ENCODE measurements around the gene SRRM3.
"Not testable (repeated sequence)": the region's sequence is repeated elsewhere in the genome, so short reads cannot be mapped to it uniquely, and the experiment has no call there.

The SRRM3 gene

DNA sequence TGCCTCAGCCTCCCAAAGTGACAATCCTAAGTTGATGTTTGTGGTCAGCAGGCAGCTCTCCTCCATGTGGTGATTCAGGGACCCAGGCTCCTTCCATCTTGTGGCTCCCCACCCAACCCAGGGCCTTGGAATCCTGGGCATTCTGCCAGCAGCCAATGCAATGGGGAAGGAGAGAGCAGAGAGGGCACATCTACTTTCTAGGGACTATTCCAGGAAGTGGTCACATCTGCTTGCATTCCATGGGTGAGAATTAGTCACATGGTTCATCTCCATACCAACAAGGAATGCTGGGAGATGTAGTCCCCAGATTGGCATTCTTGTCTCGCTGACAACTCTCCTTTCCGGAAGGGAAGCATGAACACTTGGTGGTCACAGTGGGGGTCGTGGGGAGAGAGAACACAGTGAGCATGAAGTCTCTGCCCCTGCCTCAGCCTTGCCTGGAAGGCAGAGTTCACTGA is 9.9 kb upstream of the SRRM3 start:
- DNase-seq (ENCODE audit: low read depth) = peak; percentile 75

DNA sequence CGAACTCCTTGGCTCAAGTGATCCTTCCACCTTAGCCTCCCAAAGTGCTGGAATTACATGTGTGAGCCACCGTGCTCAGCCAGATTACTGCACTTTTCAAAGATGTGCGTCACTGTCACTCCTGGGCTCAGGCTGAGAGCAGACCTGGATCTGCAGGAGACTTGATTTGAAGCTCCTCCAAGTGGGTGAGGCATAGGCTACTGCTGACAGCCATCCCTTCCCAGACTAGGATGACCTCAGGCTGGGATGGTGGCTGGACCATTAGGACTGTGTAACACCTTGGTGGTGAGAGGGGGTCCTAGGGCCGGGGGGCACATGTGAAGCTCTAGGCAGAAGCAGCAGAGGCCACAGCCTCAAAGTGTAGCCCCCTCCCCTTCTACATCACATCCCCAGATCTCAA is 8.2 kb upstream of the SRRM3 start:
- no peak for DNase-seq (ENCODE audit: low read depth)

DNA sequence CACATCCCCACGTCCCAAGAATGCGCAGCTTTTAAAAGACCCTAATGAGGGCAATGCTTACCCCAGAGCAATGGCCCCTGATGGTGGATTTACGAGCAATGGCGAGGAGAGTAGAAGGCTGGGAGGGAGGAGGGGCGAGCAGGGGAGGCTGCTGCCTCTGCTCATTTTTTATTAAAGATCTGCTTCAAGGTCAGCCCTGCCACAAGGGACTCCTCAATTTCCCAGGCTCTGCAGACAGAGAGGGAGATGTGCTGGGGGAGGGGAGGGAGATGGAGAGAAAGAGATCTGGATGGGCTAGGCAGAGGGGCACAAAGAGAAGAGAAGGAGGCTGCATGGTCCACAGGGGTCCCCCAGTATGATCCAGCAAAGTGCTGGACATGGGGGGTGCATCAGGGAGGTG is 7.8 kb upstream of the SRRM3 start:
- DNase-seq (ENCODE audit: low read depth) = no peak

DNA sequence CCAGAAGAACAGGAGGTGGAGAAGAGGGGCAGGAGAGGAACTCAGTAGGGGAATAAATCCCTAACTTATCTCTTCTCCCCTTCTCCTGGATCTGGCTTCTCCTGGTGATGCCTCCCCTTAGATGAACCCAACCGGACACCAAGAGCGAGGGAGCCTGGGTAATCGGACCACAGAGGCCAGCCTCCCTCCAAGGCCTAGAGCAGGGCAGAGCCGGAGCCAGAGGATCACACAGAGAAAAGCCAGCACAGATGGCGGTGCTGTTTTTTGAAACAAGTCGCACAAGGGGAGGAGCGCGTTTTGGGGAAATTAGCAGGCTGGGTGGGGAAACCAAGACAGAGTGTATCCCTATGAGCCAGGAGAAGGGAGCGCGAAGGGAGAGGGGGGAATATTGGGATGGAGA is 4.9 kb upstream of the SRRM3 start:
- no peak for DNase-seq (ENCODE audit: low read depth)

DNA sequence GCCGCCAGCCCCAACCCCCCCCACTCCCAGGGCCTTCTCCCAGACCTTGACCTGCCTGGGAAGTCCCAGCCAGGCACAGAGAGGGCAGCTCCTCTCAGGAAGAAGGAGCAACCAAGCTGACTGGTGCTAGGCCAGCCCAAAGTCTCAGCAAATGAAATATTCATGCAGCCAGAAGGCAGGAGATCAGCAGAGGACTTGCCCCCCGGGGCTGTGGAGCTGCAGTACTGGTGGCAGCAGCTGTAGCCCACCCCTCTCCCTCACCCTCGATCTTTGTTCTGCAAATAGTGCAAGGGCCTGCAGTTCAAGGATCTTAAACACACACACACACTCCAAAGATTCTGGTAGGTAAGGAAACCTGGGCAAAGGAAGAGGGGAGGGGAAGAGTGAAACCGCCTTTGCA is 3.5 kb upstream of the SRRM3 start:
- DNase-seq (ENCODE audit: low read depth) = no peak

DNA sequence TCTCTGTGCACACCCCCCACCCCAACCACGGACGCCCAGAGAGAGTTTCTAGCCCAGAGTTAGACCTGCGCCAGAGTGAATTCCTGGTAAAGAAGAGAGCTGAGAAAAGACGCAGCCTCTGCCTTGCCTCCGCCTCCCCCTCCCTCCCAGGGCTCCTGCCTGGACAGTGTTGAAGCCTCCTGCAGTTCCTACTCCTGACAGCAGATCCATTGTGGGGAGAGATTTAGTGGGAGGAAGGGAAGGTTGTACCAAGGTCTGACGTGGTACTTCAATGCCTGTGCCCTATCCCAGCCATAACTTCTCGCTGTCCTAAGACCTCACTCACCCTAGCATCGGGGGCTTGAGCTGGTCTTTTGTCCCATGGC is 952 bp downstream of the SRRM3 start:
- DNase-seq (ENCODE audit: low read depth) = no peak

DNA sequence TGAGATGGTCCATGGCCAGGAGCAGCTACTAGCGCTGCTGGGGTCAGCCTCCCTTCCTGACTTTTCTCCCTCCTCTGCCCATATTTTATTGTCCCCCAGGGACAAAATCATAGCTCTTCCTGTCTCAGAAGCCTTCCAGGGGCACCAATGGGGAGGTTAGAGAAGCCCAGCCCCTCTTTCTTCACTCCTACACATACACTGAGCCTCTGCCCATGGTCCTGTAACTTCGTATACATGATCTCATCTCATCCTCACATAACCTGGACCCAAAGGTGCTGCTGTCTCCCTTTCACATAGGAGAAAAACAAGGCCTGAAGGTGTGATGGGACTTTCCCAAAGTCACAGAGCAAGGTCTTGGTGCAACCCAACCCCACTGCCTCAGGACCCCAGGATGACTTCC is 2.5 kb downstream of the SRRM3 start:
- DNase-seq (ENCODE audit: low read depth) = no peak

DNA sequence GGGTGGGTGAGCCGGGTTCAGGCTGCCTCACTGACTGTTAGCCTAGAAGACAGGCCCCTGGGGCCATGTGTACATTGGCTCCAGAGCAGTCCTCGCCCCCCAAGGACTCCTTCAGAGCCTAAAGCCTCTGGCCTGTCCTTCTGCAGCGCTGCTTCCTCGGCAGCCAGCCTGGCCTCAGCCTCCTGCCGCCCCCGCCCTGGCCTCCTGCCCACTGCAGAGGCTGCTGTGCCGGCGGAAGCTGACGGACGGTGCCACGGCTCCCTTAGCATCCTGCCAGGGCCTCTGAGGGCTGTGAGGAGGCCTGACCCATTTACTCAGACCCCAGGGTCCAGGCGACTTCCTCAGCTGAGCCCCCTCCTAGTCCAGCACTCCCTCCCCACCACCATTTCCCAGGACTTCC is 4.9 kb downstream of the SRRM3 start:
- no peak for DNase-seq (ENCODE audit: low read depth)

DNA sequence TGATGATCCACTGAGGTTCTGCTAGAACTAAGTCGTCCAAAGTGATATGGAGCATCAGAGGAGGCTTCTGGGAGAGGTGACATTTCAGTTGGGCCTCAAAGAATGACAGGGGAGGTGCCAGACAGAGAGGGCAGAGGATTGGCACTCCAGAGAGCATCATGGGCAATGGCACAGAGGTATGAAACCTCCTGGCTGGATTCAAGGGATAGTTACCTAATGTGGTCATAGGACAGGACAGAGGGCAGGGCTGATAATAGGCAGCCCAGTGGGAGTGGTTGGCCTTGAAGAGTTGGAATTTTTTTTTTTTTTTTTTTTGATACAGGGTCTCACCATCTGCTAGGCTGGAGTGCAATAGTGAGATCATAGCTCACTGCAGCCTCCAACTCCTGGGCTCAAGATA is 7.6 kb downstream of the SRRM3 start:
- DNase-seq (ENCODE audit: low read depth) = no peak

DNA sequence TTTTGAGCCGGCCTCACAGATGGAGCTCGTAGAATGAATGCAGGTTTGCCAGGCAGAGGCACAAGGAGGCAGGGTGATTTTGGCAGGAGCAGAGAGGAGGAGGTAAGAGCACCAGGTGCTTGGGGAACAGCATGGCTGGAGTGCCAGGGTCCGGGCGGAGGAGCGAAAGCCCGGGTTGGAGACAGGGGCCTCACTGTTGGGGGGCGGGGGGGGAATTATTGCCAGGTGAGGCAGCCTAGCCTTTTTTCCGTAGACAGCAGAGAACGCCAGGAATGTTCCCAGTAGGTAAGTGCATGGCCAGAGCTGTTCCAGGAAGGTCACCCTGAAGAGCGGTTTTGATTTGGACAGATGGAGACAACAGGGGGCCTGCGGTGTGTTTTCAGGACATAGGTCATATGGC is 9.5 kb downstream of the SRRM3 start:
- no peak for DNase-seq (ENCODE audit: low read depth)

DNA sequence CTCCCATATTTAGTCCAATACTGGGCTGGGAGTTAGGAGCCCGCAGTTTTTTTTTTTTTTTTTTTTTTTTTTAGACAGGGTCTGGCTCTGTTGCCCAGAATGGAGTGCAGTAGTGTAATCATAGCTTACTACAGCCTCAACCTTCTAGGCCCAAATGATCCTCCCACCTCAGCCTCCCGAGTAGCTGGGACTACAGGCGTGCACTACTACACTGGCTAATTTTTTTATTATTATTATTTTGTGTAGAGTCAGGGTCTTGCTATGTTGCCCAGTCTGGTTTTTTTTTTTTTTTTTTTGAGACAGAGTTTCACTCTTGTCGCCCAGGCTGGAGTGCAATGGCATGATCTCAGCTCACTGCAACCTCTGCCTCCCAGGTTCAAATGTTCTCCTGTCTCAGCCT is 13.7 kb downstream of the SRRM3 start:
- not testable (repeated sequence) for DNase-seq (ENCODE audit: low read depth)

DNA sequence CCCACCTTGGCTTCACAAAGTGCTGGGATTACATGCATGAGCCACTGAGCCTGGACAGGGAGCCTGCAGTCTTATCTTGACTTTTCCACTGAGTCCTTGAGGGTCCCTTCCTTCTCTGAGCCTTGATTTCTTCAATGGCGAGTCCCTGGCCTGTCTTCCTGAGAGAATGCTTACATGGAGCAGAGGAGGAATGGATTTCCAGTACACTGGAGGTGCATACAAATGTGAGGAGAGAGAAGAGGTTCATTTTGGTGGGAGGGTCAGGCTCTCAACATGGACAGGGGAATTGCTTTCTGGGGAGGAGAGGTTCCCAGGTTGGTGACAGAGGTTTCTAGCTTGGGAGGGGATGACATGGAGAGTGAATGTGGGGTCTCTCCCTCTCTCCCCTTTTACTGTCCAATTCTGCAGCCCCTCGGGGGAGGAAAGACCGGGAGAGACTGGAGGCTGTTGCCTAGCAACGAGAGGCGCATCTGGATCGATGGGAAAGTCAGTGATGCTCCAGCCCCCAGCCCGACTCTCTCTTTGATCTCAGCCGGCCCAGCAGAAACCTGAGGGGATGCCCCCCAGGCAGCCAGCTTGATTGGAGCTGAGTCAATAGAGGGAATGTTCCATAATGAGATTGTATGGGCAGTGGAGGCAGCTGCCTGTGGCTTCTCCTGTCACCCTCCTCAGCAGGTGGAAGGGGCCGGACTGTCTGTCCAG is 14.8 kb downstream of the SRRM3 start:
- DNase-seq (ENCODE audit: low read depth) = no peak

DNA sequence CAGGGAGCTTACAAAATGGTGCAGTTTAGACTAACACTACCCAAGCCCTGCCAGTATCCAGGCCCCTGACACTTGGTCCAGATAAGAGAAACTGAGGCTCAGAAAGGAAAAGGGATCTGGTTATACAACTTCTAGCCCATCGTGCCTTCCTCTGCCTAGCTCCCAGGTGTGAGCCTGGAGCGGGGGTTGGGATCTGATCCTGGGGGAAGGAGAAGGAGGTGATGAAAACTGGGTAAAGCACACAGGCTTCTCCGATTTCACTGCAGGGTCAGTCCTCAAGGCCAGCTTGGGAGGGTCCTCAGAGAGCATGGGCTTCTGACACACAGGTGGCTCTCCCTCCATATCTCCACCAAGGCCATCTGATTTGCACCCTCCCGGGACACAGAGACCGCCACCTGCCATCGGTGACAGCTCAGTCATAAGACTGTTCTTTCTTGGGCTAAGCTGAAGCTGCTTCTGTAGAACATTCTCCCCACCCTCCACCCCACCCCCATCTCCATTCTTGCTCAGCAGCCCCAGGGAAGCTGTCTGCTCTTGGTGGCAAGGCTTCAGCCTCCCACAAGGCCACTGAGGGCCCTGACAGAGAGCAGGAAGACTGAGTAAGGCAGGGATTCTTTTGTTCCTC is 16.4 kb downstream of the SRRM3 start:
- DNase-seq (ENCODE audit: low read depth) = no peak

DNA sequence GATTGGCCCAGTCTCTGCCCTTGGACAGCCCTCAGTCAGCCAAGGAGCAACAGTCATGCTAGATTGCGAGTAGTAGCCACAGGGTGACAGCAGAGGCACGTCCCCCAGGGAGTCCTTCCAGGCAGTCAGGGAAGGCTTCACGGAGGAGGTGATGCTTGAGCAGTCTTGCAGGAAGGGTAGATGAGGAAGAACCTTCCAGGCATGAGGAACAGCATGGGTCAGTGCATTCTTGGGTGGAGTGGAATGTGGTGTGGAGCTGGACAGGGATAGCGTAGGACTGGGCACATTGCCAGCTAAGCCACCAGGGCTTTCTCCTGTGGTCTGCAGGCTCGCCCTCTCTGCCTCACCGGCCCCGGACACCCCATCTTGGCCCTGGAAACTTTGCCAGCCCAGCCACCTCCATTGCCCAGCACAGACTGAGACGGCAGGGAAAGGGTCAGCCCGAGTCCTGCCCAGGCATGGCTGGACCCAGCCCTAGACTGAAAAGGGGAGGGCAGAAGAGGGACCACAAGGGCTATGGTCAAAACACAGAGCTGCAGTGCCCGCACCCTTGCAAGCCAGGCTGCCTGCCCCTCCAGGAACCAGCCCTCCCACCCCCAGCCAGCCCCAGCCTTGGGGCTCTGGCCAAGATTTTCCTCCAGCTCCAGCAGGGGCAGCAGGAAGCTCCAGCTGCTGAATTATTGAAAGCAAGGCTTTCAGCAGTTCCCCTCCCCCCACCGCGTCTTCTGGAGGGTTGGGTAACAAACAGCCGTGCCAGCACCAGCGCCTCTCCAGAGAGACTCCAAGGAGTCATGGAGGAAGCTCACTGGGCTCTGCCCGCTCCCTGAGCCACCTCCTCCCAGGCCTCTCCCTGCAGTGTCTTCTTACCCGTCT is 18.7 kb downstream of the SRRM3 start:
- peak; percentile 37 for DNase-seq (ENCODE audit: low read depth)

DNA sequence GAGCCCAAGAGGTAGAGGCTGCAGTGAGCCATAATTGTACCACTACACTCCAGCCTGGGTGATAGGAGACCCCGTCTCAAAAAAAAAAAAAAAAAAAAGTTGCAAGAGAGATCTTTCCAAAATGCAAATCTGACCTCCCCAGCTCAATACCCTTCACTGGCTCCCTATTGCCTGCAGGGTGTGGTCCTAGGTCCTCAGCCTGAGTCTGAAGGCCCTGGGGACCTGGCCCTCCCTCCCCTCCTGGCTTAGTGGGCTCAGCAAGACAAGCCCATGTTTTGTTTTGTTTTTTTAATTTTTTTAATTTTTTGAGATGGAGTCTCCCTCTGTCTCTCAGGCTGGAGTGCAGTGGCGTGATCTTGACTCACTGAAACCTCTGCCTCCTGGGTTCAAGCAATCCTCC is 20.6 kb downstream of the SRRM3 start:
- DNase-seq (ENCODE audit: low read depth) = no peak

DNA sequence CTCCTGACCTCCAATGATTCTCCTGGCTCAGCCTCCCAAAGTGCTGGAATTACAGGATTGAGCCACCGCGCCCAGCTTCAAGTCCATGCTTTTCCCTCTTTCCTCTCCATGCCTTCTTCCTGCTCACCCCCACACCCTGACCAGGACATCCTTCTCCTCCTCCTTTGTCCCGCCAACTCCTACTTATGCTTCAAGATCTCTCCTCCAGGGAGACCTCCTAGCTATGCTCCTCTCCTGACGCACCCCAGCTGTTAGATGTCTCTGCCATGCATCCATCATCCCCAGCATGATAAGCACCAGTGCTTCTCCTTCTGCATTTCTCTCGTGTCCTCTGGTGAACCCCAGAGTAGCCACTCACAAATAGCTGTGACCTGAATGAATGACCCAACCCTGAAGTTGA is 21.1 kb downstream of the SRRM3 start:
- DNase-seq (ENCODE audit: low read depth) = no peak

DNA sequence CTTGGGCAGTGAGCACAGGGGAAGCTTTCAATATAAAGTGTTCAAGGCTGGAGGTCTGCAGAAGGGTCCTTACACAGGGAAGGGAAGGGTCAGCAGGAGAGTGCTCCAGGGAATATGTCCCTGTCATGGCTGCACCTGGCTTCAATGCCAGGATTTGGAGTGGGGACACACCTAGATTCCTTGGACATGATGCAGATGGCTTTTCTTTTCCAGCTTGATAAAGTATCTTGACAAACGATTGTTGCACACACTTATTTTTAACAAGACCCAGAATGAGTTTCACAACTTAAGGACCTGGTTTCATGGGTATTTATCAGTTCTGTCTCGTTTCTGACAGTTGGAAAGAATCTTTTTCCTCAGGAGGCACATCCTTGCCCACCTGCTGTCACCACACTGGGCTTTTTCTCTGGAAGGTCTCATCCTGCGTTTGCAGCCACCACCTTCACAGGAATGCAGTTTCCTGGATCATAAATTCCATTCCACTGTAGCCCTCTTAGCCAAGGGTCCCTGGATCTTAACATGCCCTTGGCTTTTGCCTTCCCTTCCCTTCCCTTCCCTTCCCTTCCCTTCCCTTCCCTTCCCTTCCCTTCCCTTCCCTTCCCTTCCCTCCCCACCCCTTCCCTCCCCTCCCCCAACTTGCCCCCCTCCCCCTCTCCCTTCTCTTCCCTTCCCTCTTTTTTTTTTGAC is 21.7 kb downstream of the SRRM3 start:
- DNase-seq (ENCODE audit: low read depth) = no peak

DNA sequence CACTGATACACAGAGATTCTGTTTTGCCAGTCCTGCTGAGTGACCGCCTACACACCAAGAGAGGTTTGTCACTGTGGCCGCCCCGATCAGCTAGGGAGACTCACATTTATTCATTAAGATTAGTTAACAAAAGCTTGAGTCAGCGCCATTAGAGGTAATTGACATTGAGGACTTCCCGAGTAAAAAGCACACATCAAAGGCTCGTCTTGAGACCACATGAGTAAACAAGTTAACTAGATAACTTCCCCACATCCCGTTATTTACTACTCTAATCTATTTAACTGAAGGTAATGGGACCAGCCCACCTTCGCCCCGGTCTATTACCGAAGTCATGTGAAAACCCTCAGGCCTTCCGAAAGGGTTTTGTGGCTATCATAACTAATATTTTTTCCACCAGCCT is 23.0 kb downstream of the SRRM3 start:
- no peak for DNase-seq (ENCODE audit: low read depth)

DNA sequence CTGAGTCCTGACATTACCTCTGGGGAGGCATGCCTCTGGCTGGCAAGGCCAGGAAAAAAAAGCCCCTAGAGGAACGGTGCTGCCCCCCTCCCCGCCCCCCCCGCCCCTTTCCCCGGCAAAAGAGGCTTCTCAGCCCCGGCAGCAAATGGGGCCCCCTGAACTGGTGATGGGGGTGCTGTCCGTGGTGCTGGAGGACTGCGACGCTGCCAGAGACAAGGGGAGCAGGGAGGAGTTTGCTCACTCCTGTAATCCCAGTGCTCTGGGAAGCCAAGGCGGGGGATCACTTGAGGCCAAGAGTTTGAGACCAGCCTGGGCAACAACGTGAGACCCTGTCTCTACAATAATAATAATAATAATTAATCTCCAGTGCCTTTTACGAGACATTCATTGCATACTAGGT is 23.7 kb downstream of the SRRM3 start:
- peak; percentile 36 for DNase-seq (ENCODE audit: low read depth)

DNA sequence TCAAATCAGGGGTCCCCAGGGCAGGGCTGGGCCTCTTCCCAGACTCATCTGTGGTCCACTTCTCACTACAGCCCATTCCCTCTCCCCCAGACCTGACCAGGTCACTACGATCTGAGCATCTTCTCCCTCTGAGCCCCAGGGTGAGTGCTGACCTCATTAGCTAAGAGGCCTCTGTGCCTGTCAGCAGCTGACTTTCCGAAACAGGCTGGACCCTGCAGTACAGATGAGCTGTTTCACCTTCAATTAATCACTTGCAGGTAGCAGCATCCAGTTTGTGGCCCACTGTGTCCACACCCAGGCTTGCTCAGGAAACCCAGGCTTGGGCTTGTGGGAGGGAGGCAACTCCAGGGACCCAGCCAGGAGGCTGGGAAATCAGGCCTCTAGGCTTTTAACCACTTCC is 24.3 kb downstream of the SRRM3 start:
- DNase-seq (ENCODE audit: low read depth) = no peak

DNA sequence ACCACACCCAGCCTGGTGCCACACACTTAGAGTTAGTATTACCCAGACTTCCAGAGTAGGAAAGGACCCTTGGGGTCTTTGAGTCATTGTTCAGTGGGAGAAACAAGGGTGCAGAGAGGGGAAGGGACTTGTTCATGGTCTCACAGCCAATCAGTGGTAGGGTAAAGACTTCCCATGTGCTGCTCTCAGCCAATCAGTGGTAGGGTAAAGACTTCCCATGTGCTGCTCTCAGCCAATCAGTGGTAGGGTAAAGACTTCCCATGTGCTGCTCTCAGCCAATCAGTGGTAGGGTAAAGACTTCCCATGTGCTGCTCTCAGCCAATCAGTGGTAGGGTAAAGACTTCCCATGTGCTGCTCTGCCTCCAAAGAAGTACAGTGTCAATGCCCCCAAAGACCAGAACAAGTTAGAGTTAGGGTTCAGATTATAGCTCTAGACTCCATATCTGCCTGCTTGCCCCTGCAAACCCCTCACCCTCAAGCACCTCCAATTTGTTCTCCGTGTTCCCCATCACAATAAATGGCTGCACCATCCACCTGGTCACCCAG is 25.3 kb downstream of the SRRM3 start:
- DNase-seq (ENCODE audit: low read depth) = not testable (repeated sequence)

DNA sequence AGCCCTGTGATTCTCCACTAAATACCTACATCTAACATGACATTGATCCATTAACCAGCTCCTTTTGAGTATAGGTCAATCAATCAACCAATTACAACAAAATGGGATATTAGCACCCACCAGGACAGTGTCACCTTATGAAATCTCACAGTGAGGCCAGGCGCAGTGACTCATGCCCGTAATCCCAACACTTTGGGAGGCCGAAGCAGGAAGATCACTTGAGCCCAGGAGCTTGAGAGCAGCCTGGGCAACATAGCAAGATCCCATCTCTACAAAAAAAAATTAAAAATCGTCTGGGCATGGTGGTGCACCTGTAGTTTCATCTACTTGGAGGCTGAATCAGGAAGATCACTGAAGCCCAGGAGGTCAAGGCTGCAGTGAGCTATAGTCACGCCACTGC is 28.5 kb downstream of the SRRM3 start:
- no peak for DNase-seq (ENCODE audit: low read depth)

Measured in ELR (cell line).